ENCODE results near the gene BICDL1.
"Not testable (repeated sequence)": the region's sequence is repeated elsewhere in the genome, so short reads cannot be mapped to it uniquely, and the experiment has no call there.

Gene BICDL1

GRCh38 chr12:119988472-119989360, at the start of gene BICDL1:
TSS of gene BICDL1 (plus strand) at chr12:119989236. CDS start at chr12:119989869, 633 bp downstream.
- DNase-seq (ENCODE audit: low read depth in 2 of 3, low spot score in 2 of 3) = peak; percentile 83 to 98 (median 85)

- no peak for DNase-seq (ENCODE audit: low read depth in 2 of 3, low spot score in 2 of 3)
Observed at GRCh38 chr12:119940897-119941296, 48.1 kb upstream of the BICDL1 start.

- DNase-seq (ENCODE audit: low read depth in 2 of 3, low spot score in 2 of 3) = no peak
Observed at GRCh38 chr12:119942386-119942785, 46.6 kb upstream of the BICDL1 start.

- no peak for DNase-seq (ENCODE audit: low read depth in 2 of 3, low spot score in 2 of 3)
Observed at GRCh38 chr12:119946213-119946612, 42.8 kb upstream of the BICDL1 start.

- no peak for DNase-seq (ENCODE audit: low read depth in 2 of 3, low spot score in 2 of 3)
Observed at GRCh38 chr12:119949145-119949544, 39.9 kb upstream of the BICDL1 start.

- DNase-seq (ENCODE audit: low read depth in 2 of 3, low spot score in 2 of 3) = no peak
Observed at GRCh38 chr12:119949594-119949993, 39.4 kb upstream of the BICDL1 start.

- no peak for DNase-seq (ENCODE audit: low read depth in 2 of 3, low spot score in 2 of 3)
Observed at GRCh38 chr12:119956047-119956446, 33.0 kb upstream of the BICDL1 start.

- no peak for DNase-seq (ENCODE audit: low read depth in 2 of 3, low spot score in 2 of 3)
Observed at GRCh38 chr12:119957135-119957534, 31.9 kb upstream of the BICDL1 start.

GRCh38 chr12:119959435-119959834, 29.6 kb upstream of the BICDL1 start:
- DNase-seq (ENCODE audit: low read depth in 2 of 3, low spot score in 2 of 3) = no peak

- DNase-seq (ENCODE audit: low read depth in 2 of 3, low spot score in 2 of 3) = no peak
Observed at GRCh38 chr12:119964123-119964522, 24.9 kb upstream of the BICDL1 start.

GRCh38 chr12:119964929-119965328, 24.1 kb upstream of the BICDL1 start:
- no peak for DNase-seq (ENCODE audit: low read depth in 2 of 3, low spot score in 2 of 3)

- DNase-seq (ENCODE audit: low read depth in 2 of 3, low spot score in 2 of 3) = no peak
Observed at GRCh38 chr12:119980242-119980641, 8.8 kb upstream of the BICDL1 start.

GRCh38 chr12:119980702-119981101, 8.3 kb upstream of the BICDL1 start:
- DNase-seq (ENCODE audit: low read depth in 2 of 3, low spot score in 2 of 3) = not testable (repeated sequence)

- DNase-seq (ENCODE audit: low read depth in 2 of 3, low spot score in 2 of 3) = peak in 1 of 3 experiments; percentile 10
Observed at GRCh38 chr12:119989361-119989730, 310 bp downstream of the BICDL1 start.

GRCh38 chr12:119989731-119990381, 820 bp downstream of the BICDL1 start:
- peak in 2 of 3 experiments; percentile 38 to 51 for DNase-seq (ENCODE audit: low read depth in 2 of 3, low spot score in 2 of 3)

- no peak for DNase-seq (ENCODE audit: low read depth in 2 of 3, low spot score in 2 of 3)
Observed at GRCh38 chr12:119990382-119990874, 1.4 kb downstream of the BICDL1 start.

GRCh38 chr12:119992129-119992705, 3.2 kb downstream of the BICDL1 start:
- DNase-seq (ENCODE audit: low read depth in 2 of 3, low spot score in 2 of 3) = no peak

- no peak for DNase-seq (ENCODE audit: low read depth in 2 of 3, low spot score in 2 of 3)
Observed at GRCh38 chr12:119994892-119995658, 6.0 kb downstream of the BICDL1 start.

- DNase-seq (ENCODE audit: low read depth in 2 of 3, low spot score in 2 of 3) = no peak
Observed at GRCh38 chr12:119996417-119996816, 7.4 kb downstream of the BICDL1 start.

GRCh38 chr12:119998471-119999245, 9.6 kb downstream of the BICDL1 start:
- DNase-seq (ENCODE audit: low read depth in 2 of 3, low spot score in 2 of 3) = no peak
